ENCODE results near the gene TUBB1. TPM values are rescaled to one million over a fixed set of nuclear protein-coding genes. Genes with fewer than 3 reads are reported as not detected.
A peak's percentile ranks its signal among the peaks of the same experiment; 100 is the strongest.

TUBB1 gene
- total and polyA plus RNA-seq, 2 of the 13 experiments (the other 11 are each of a cell fraction or from before 2014, with no cell fraction given) = 0.11 to 57.6 TPM

GRCh38 chr20:59032023-59032712, 12.9 kb downstream of the TUBB1 start, which contains the start of gene ATP5F1E (continued):
- peak; percentile 96; the same call in 1 of the 2 replicates for TF ChIP-seq CCDC6 (CRISPR knock-in tag; IDR thresholded peaks at IDR 0.05)
- TF ChIP-seq CERS6 (CRISPR knock-in tag; IDR thresholded peaks at IDR 0.05) = peak; percentile 52; the same call in 1 of the 2 replicates
- peak; percentile 88 for TF ChIP-seq GABPA (IDR thresholded peaks at IDR 0.05; ENCODE audit: low read depth, low read length)
- TF ChIP-seq GABPA (CRISPR knock-in tag; IDR thresholded peaks at IDR 0.05; ENCODE audit: low read depth) = peak; percentile 89
- TF ChIP-seq CCAR2 (optimal IDR thresholded peaks at IDR 0.05; ENCODE audit: low read depth, low read length) = no peak
- no peak; the same call in 1 of the 2 replicates for TF ChIP-seq GMEB2 (CRISPR knock-in tag; IDR thresholded peaks at IDR 0.05; ENCODE audit: low read depth)
- no peak for TF ChIP-seq FOXA1 (IDR thresholded peaks at IDR 0.05)
- no peak for TF ChIP-seq FOXA1 (CRISPR knock-in tag; IDR thresholded peaks at IDR 0.05)
- TF ChIP-seq ZGPAT (CRISPR knock-in tag; IDR thresholded peaks at IDR 0.05) = peak; percentile 95
- peak; percentile 91 for TF ChIP-seq KMT2B (CRISPR knock-in tag; IDR thresholded peaks at IDR 0.05)
- TF ChIP-seq DNMT1 (CRISPR knock-in tag; IDR thresholded peaks at IDR 0.05) = peak; percentile 96
- TF ChIP-seq ZBTB40 (IDR thresholded peaks at IDR 0.05) = no peak
- TF ChIP-seq ZBTB40 (CRISPR knock-in tag; IDR thresholded peaks at IDR 0.05) = peak; percentile 79
- no peak; the same call in 1 of the 2 replicates for TF ChIP-seq TRIM24 (CRISPR knock-in tag; IDR thresholded peaks at IDR 0.05)
- TF ChIP-seq NR3C1 (CRISPR knock-in tag; IDR thresholded peaks at IDR 0.05) = peak; percentile 94; the same call in 1 of the 2 replicates
- TF ChIP-seq THAP8 (CRISPR knock-in tag; IDR thresholded peaks at IDR 0.05; ENCODE audit: borderline replicate concordance) = peak; percentile 62; the same call in 1 of the 2 replicates
